Loucy (cell line): Measurements from ENCODE around the gene LPA.
"Not testable (repeated sequence)": the region's sequence is repeated elsewhere in the genome, so short reads cannot be mapped to it uniquely, and the experiment has no call there.

Experiments used
- H2AFZ ChIP-seq: fragments of 200-600 bp; sonication (generic); 2 replicates; pipeline ENCODE4 v1.6.0; 2016; ENCODE audit warnings: antibody characterized with exemption, mild to moderate bottlenecking, low read length, moderate library complexity
- H3F3A ChIP-seq: fragments of 200-600 bp; 2 replicates; pipeline ENCODE4 v1.6.0; 2016; ENCODE audit warnings: antibody characterized with exemption, low read depth, mild to moderate bottlenecking
- H3K27me3 ChIP-seq: fragments of 200-600 bp; sonication (generic); 2 replicates; pipeline ENCODE4 v1.6.1; 2014; ENCODE audit warnings: low read length, mild to moderate bottlenecking; ENCODE audit not compliant: insufficient read depth, poor library complexity, severe bottlenecking
- H3K36me3 ChIP-seq: fragments of 200-600 bp; sonication (generic); 2 replicates; pipeline ENCODE4 v1.6.1; 2016; ENCODE audit warnings: low read length; ENCODE audit not compliant: insufficient read depth
- H3K4me1 ChIP-seq: fragments of 200-600 bp; sonication (generic); 2 replicates; pipeline ENCODE4 v1.5.1; 2014; ENCODE audit warnings: low read length, mild to moderate bottlenecking; ENCODE audit not compliant: insufficient read depth, poor library complexity, severe bottlenecking
- H3K4me2 ChIP-seq: fragments of 200-600 bp; sonication (generic); 2 replicates; pipeline ENCODE4 v1.6.0; 2014; ENCODE audit warnings: antibody characterized with exemption, low read length, low read depth, mild to moderate bottlenecking; ENCODE audit not compliant: poor library complexity, severe bottlenecking
- H3K4me3 ChIP-seq: fragments of 200-600 bp; sonication (generic); 2 replicates; pipeline ENCODE4 v1.5.1; 2014; ENCODE audit warnings: low read length, mild to moderate bottlenecking, mixed read lengths; ENCODE audit not compliant: poor library complexity, severe bottlenecking
- H3K79me2 ChIP-seq: fragments of 200-600 bp; sonication (generic); 2 replicates; pipeline ENCODE4 v1.6.1; 2014; ENCODE audit warnings: low read length; ENCODE audit not compliant: insufficient read depth
- H3K9ac ChIP-seq: fragments of 200-600 bp; sonication (generic); 2 replicates; pipeline ENCODE4 v1.6.0; 2014; ENCODE audit warnings: mild to moderate bottlenecking, low read depth, low read length, moderate library complexity; ENCODE audit not compliant: poor library complexity, severe bottlenecking
- H3K9me2 ChIP-seq: fragments of 200-600 bp; sonication (generic); replicated peaks from 2 replicates; pipeline ENCODE4 v1.6.1; 2016; ENCODE audit warnings: low read depth, low read length, mixed read lengths
- H3K9me3 ChIP-seq: fragments of 200-600 bp; sonication (generic); 2 replicates; pipeline ENCODE4 v1.6.1; 2014; ENCODE audit warnings: mild to moderate bottlenecking, antibody characterized with exemption, low read length, low read depth; ENCODE audit not compliant: insufficient read depth
- H4K20me1 ChIP-seq: fragments of 200-600 bp; sonication (generic); 2 replicates; pipeline ENCODE4 v1.6.0; 2014; ENCODE audit warnings: antibody characterized with exemption, low read length, mild to moderate bottlenecking; ENCODE audit not compliant: insufficient read depth, poor library complexity, severe bottlenecking
- EZH2phosphoT487 ChIP-seq: fragments of 200-600 bp; IDR thresholded peaks from 2 replicates; pipeline ENCODE4 v1.6.1; 2018; ENCODE audit warnings: antibody characterized with exemption, mild to moderate bottlenecking, moderate library complexity, borderline replicate concordance
- TF ChIP-seq, protein P1 (sequence below): fragments of 200-600 bp; sonication (generic); conservative IDR thresholded peaks from 2 replicates; pipeline ENCODE4 v1.5.1; 2014; ENCODE audit warnings: mild to moderate bottlenecking, antibody characterized with exemption, low read length

LPA gene

DNA sequence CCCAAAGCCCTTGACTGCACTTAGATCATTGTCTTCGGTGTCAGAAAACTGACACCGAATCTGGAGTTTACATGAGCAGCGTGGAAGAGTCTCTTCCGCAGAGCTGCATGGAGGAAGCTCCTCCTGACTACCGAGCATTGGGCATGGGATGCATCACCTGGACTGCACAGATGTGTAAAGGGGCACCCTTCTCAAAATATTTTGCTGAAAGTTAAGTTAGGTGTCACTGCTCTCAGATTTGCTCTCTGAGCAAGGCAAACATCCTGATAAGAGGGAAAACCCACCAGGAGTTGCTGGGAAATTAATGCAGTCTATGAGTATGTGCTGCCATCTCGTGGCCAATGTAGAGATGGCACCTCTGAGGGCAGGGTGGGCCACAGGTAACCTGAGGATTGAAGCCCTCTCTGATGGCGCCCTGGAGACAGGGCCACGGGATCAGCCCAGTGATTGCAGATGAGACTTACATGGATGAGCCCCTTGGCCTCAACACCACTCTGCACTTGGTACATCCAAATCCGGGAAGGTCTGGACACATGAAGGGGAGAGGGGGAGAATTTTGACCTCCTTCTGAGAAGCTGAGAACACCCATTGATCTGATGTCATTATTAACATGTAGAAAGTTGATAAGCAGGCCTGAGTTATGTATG, 129.9 kb downstream of the LPA start:
- Histone ChIP-seq H4K20me1 (no peaks in the 10 kb centered on the region), H3F3A (no peaks in the 10 kb centered on the region), H3K4me3 (no peak overlapping the region), H3K9ac (no peak overlapping the region), H3K4me2 (no peak overlapping the region), H3K9me2 (no peaks in the 10 kb centered on the region), H3K9me3 (no peaks in the 10 kb centered on the region), H3K36me3 (no peaks in the 10 kb centered on the region), H3K27me3 (no peaks in the 10 kb centered on the region), H3K4me1 (no peaks in the 10 kb centered on the region), H3K79me2 (no peaks in the 10 kb centered on the region), H2AFZ (no peak overlapping the region)
- TF ChIP-seq, protein P1, sequence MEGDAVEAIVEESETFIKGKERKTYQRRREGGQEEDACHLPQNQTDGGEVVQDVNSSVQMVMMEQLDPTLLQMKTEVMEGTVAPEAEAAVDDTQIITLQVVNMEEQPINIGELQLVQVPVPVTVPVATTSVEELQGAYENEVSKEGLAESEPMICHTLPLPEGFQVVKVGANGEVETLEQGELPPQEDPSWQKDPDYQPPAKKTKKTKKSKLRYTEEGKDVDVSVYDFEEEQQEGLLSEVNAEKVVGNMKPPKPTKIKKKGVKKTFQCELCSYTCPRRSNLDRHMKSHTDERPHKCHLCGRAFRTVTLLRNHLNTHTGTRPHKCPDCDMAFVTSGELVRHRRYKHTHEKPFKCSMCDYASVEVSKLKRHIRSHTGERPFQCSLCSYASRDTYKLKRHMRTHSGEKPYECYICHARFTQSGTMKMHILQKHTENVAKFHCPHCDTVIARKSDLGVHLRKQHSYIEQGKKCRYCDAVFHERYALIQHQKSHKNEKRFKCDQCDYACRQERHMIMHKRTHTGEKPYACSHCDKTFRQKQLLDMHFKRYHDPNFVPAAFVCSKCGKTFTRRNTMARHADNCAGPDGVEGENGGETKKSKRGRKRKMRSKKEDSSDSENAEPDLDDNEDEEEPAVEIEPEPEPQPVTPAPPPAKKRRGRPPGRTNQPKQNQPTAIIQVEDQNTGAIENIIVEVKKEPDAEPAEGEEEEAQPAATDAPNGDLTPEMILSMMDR: peak; percentile 97
- TF ChIP-seq EZH2phosphoT487: no peak

DNA sequence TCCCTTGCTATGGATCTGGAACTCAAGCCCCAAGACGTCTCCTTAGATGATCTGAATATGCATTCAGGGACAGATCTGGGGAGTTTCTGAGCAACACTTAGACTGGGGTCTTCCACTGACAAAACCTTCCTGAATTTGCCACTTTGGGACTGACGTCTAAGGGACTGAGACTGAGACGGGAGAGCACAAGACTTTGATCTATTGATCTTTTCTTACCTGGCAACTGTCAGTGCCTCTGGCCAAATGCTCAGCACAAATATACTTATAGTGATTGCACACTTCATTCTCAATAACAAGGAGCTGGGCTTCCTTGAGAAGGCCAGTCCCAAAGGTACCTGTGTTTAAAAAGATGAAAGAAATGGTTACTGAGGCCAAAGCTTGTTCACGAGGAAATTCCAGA, 131.8 kb downstream of the LPA start:
- Histone ChIP-seq H3K4me2 (no peak overlapping the region), H3K79me2 (no peaks in the 10 kb centered on the region), H3F3A (no peaks in the 10 kb centered on the region), H3K27me3 (no peaks in the 10 kb centered on the region), H3K9me2 (no peaks in the 10 kb centered on the region; the same call in 1 of the 2 replicates), H3K4me3 (no peak overlapping the region), H4K20me1 (no peaks in the 10 kb centered on the region), H3K4me1 (no peaks in the 10 kb centered on the region), H2AFZ (no peak overlapping the region), H3K9ac (no peak overlapping the region), H3K36me3 (no peaks in the 10 kb centered on the region), H3K9me3 (no peaks in the 10 kb centered on the region)
- TF ChIP-seq, protein P1: no peak
- TF ChIP-seq EZH2phosphoT487: no peak

DNA sequence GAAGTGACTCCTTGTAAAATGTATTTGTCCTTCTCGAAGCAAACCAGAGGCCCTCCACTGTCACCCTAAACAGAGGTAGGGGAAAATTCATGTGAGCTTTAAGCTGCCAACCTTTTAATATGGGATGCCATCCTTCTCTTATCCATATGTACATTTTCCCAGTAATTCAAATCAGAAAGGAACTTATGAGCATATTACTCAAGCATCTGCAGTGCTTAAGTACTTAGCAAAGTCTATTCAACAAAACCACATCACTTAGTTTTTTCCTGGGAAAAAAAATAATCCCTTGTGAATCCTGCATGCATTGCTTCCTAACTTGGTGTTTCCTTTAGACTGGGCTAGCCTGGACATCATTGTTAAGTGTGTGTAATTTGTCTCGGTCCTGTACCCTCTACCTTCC, 132.2 kb downstream of the LPA start:
- no peaks in the 10 kb centered on the region for H3K27me3 ChIP-seq
- H3K4me2 ChIP-seq: no peak overlapping the region
- no peak overlapping the region for H3K9ac ChIP-seq
- H4K20me1 ChIP-seq: no peaks in the 10 kb centered on the region
- H3K36me3 ChIP-seq: no peaks in the 10 kb centered on the region
- TF ChIP-seq, protein P1: no peak
- TF ChIP-seq EZH2phosphoT487: no peak
- H2AFZ ChIP-seq: no peak overlapping the region
- no peaks in the 10 kb centered on the region for H3K9me3 ChIP-seq
- H3F3A ChIP-seq: no peaks in the 10 kb centered on the region
- H3K4me3 ChIP-seq: no peak overlapping the region
- H3K9me2 ChIP-seq: no peaks in the 10 kb centered on the region; the same call in 1 of the 2 replicates
- no peaks in the 10 kb centered on the region for H3K4me1 ChIP-seq
- no peaks in the 10 kb centered on the region for H3K79me2 ChIP-seq

DNA sequence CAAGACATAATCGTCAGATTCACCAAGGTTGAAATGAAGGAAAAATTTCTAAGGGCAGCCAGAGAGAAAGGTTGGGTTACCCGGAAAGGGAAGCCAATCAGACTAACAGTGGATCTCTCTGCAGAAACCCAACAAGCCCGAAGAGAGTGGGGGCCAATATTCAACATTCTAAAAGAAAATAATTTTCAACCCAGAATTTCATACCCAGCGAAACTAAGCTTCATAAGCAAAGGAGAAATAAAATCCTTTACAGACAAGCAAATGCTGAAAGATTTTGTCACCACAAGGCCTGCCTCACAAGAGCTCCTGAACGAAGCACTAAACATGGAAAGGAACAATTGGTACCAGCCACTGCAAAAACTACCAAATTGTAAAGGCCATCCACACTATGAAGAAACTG, 134.6 kb downstream of the LPA start:
- not testable (repeated sequence) for H3K4me3 ChIP-seq

More for the DNA sequence above, 134.6 kb downstream of the LPA start:
- not testable (repeated sequence) for H3K9ac ChIP-seq, H3K9me3 ChIP-seq, H4K20me1 ChIP-seq, H3K36me3 ChIP-seq, H3F3A ChIP-seq, H3K4me1 ChIP-seq, H3K27me3 ChIP-seq, H3K79me2 ChIP-seq, H3K9me2 ChIP-seq, H2AFZ ChIP-seq, H3K4me2 ChIP-seq
